ENCODE results near the gene COBL.

COBL gene

GRCh38 chr7:51129527-51130472, 186.8 kb downstream of the COBL start:
- H3K27ac ChIP-seq: no peak overlapping the region

GRCh38 chr7:51128545-51129435, 187.8 kb downstream of the COBL start:
- H3K9ac ChIP-seq: no peak overlapping the region
- no peak overlapping the region for H2AFZ ChIP-seq
- peaks cover 4% of the 10 kb centered on the region for H3K4me1 ChIP-seq
- H3K4me3 ChIP-seq (ENCODE audit: low read depth, low read length): no peak overlapping the region
- H3K27me3 ChIP-seq (ENCODE audit: control insufficient read depth, insufficient read depth, low read length): no peaks in the 10 kb centered on the region
- no peak for TF ChIP-seq CTCF (IDR thresholded peaks at IDR 0.05)
- H3K9me3 ChIP-seq (ENCODE audit: control insufficient read depth, low read length): no peaks in the 10 kb centered on the region
- no peak overlapping the region for H3K4me2 ChIP-seq (ENCODE audit: low read length)
- no peak overlapping the region for H3K27ac ChIP-seq
- no peaks in the 10 kb centered on the region for H3K36me3 ChIP-seq (ENCODE audit: control insufficient read depth, insufficient read depth, low read length)
- H3K79me2 ChIP-seq: no peaks in the 10 kb centered on the region

More at GRCh38 chr7:51129527-51130472, 186.8 kb downstream of the COBL start:
- Histone ChIP-seq H3K27me3 (ENCODE audit: control insufficient read depth, insufficient read depth, low read length) (no peaks in the 10 kb centered on the region), H2AFZ (no peak overlapping the region), H3K79me2 (no peaks in the 10 kb centered on the region), H3K4me1 (no peaks in the 10 kb centered on the region), H3K36me3 (ENCODE audit: control insufficient read depth, insufficient read depth, low read length) (no peaks in the 10 kb centered on the region), H3K4me3 (ENCODE audit: low read depth, low read length) (no peak overlapping the region), H3K9me3 (ENCODE audit: control insufficient read depth, low read length) (no peaks in the 10 kb centered on the region), H3K4me2 (ENCODE audit: low read length) (no peak overlapping the region), H3K9ac (no peak overlapping the region)
- TF ChIP-seq CTCF (IDR thresholded peaks at IDR 0.05): no peak

- Histone ChIP-seq H3K4me3 (ENCODE audit: low read depth, low read length) (no peak overlapping the region), H3K9ac (no peak overlapping the region), H3K27me3 (ENCODE audit: control insufficient read depth, insufficient read depth, low read length) (no peaks in the 10 kb centered on the region), H3K4me2 (ENCODE audit: low read length) (no peak overlapping the region), H3K9me3 (ENCODE audit: control insufficient read depth, low read length) (no peaks in the 10 kb centered on the region), H2AFZ (no peak overlapping the region), H3K4me1 (peaks cover 7% of the 10 kb centered on the region), H3K27ac (no peak overlapping the region), H3K36me3 (ENCODE audit: control insufficient read depth, insufficient read depth, low read length) (no peaks in the 10 kb centered on the region), H3K79me2 (no peaks in the 10 kb centered on the region)
- TF ChIP-seq CTCF (IDR thresholded peaks at IDR 0.05): no peak
Observed at GRCh38 chr7:51127618-51127904, 189.0 kb downstream of the COBL start.

- H3K4me2 ChIP-seq (ENCODE audit: low read length): no peak overlapping the region
- peaks cover 13% of the 10 kb centered on the region for H3K4me1 ChIP-seq
- TF ChIP-seq CTCF (IDR thresholded peaks at IDR 0.05): no peak
- H3K79me2 ChIP-seq: no peaks in the 10 kb centered on the region
- no peak overlapping the region for H3K9ac ChIP-seq
- H3K27ac ChIP-seq: no peak overlapping the region
- H3K9me3 ChIP-seq (ENCODE audit: control insufficient read depth, low read length): no peaks in the 10 kb centered on the region
- no peaks in the 10 kb centered on the region for H3K27me3 ChIP-seq (ENCODE audit: control insufficient read depth, insufficient read depth, low read length)
- H2AFZ ChIP-seq: no peak overlapping the region
- H3K36me3 ChIP-seq (ENCODE audit: control insufficient read depth, insufficient read depth, low read length): no peaks in the 10 kb centered on the region
- no peak overlapping the region for H3K4me3 ChIP-seq (ENCODE audit: low read depth, low read length)
Observed at GRCh38 chr7:51126813-51127617, 189.6 kb downstream of the COBL start.
